Keratinocyte (primary cell): ENCODE results near the gene PRKACA.

Source experiments
- CTCF ChIP-seq, 3 experiments: IDR thresholded peaks in 1 of 3; conservative IDR thresholded peaks in 1 of 3; optimal IDR thresholded peaks in 1 of 3; 2 replicates in 2 of 3; 3 replicates in 1 of 3; pipeline versions ENCODE3 to v1.5.1; 2011; ENCODE audit warnings: low read length in 3 of 3, mild to moderate bottlenecking in 3 of 3, moderate library complexity in 2 of 3, control low read depth in 1 of 3, inconsistent platforms in 1 of 3; ENCODE audit not compliant: insufficient read depth in 2 of 3; ENCODE audit errors: extremely low read depth in 1 of 3
- EZH2 ChIP-seq: IDR thresholded peaks from one replicate; pipeline ENCODE4 v1.6.1; 2012; ENCODE audit warnings: inconsistent platforms, mild to moderate bottlenecking, low read length, moderate library complexity

- no peak for TF ChIP-seq EZH2
- no peak for TF ChIP-seq CTCF (optimal IDR thresholded peaks at IDR 0.05 in 1 of 3, IDR thresholded peaks at IDR 0.05 in 1 of 3, conservative IDR thresholded peaks at IDR 0.05 in 1 of 3; ENCODE audit: extremely low read depth in 1 of 3, insufficient read depth in 2 of 3, low read length in 3 of 3)
These were observed 56.3 kb downstream of the PRKACA start for GRCh38 chr19:14061081-14061749.
